H9 (cell line): ENCODE results near the gene PNPLA1. TPM values are rescaled to one million over a fixed set of nuclear protein-coding genes. Genes with fewer than 3 reads are reported as not detected.

Experiments
- DNase-seq: peaks from one replicate; pipeline ENCODE4 v3.0.0-alpha.2; 2017
- H2AFZ ChIP-seq: one replicate; pipeline ENCODE4 v1.6.1; 2013; ENCODE audit warnings: mild to moderate bottlenecking, low read length, control low read depth, moderate library complexity
- H2AK5ac ChIP-seq: 2 replicates; pipeline ENCODE4 v1.6.1; 2013; ENCODE audit warnings: low read length, control low read depth, mixed read lengths; ENCODE audit not compliant: insufficient read length
- H2BK120ac ChIP-seq: one replicate; pipeline ENCODE4 v1.6.1; 2013; ENCODE audit warnings: low read depth, mild to moderate bottlenecking, low read length, control low read depth, inconsistent platforms; ENCODE audit not compliant: poor library complexity, severe bottlenecking
- H2BK12ac ChIP-seq: 2 replicates; pipeline ENCODE4 v1.6.1; 2013; ENCODE audit warnings: low read length, control low read depth, mixed read lengths, low read depth; ENCODE audit not compliant: insufficient read length
- H2BK15ac ChIP-seq: 2 replicates; pipeline ENCODE4 v1.6.1; 2013; ENCODE audit warnings: low read depth, low read length, control low read depth
- H2BK20ac ChIP-seq: one replicate; pipeline ENCODE4 v1.6.1; 2013; ENCODE audit warnings: low read depth, mild to moderate bottlenecking, low read length, control low read depth, inconsistent platforms; ENCODE audit not compliant: poor library complexity, severe bottlenecking
- H2BK5ac ChIP-seq: 2 replicates; pipeline ENCODE4 v1.6.1; 2013; ENCODE audit warnings: low read length, control low read depth, mixed read lengths; ENCODE audit not compliant: insufficient read length
- H3K14ac ChIP-seq: 2 replicates; pipeline ENCODE4 v1.6.1; 2013; ENCODE audit warnings: low read length, control low read depth; ENCODE audit not compliant: insufficient read depth
- H3K18ac ChIP-seq: 2 replicates; pipeline ENCODE4 v1.6.1; 2013; ENCODE audit warnings: low read depth, mild to moderate bottlenecking, mixed read lengths, low read length, control low read depth; ENCODE audit not compliant: insufficient read length
- H3K23ac ChIP-seq: 2 replicates; pipeline ENCODE4 v1.6.1; 2013; ENCODE audit warnings: low read length, control low read depth, mixed read lengths, low read depth; ENCODE audit not compliant: insufficient read length
- H3K23me2 ChIP-seq: 2 replicates; pipeline ENCODE4 v1.6.1; 2013; ENCODE audit warnings: low read depth, mild to moderate bottlenecking, mixed read lengths, low read length, control low read depth; ENCODE audit not compliant: insufficient read length, poor library complexity, severe bottlenecking
- H3K27ac ChIP-seq: 2 replicates; pipeline ENCODE4 v1.5.1; 2013; ENCODE audit warnings: low read length, control low read depth, mixed read lengths, low read depth; ENCODE audit not compliant: insufficient read length
- H3K27me3 ChIP-seq: 2 replicates; pipeline ENCODE4 v1.6.1; 2013; ENCODE audit warnings: low read length, control low read depth, inconsistent platforms; ENCODE audit not compliant: insufficient read depth
- H3K4ac ChIP-seq: 2 replicates; pipeline ENCODE4 v1.6.1; 2013; ENCODE audit warnings: low read depth, mild to moderate bottlenecking, control low read depth, inconsistent platforms, low read length, moderate library complexity
- H3K4me1 ChIP-seq: 2 replicates; pipeline ENCODE4 v1.6.1; 2013; ENCODE audit warnings: low read length, control low read depth, inconsistent platforms; ENCODE audit not compliant: insufficient read depth
- H3K4me2 ChIP-seq: 2 replicates; pipeline ENCODE4 v1.6.1; 2013; ENCODE audit warnings: low read length, control low read depth, mixed read lengths; ENCODE audit not compliant: insufficient read length, insufficient read depth
- H3K56ac ChIP-seq: 2 replicates; pipeline ENCODE4 v1.6.1; 2013; ENCODE audit warnings: low read depth, mild to moderate bottlenecking, mixed read lengths, low read length, control low read depth; ENCODE audit not compliant: insufficient read length
- H3K79me1 ChIP-seq: 2 replicates; pipeline ENCODE4 v1.6.1; 2013; ENCODE audit warnings: low read depth, mild to moderate bottlenecking, moderate library complexity, low read length, control low read depth, inconsistent platforms; ENCODE audit not compliant: insufficient read depth, poor library complexity, severe bottlenecking
- H3K79me2 ChIP-seq: 2 replicates; pipeline ENCODE4 v1.6.1; 2013; ENCODE audit warnings: low read length, control low read depth, inconsistent platforms; ENCODE audit not compliant: insufficient read depth
- H3K9ac ChIP-seq: 2 replicates; pipeline ENCODE4 v1.6.1; 2013; ENCODE audit warnings: low read length, control low read depth, mixed read lengths; ENCODE audit not compliant: insufficient read length; ENCODE audit errors: extremely low read depth
- H3K9me3 ChIP-seq: one replicate; pipeline ENCODE4 v1.6.1; 2013; ENCODE audit warnings: low read depth, low read length, inconsistent platforms; ENCODE audit not compliant: control insufficient read depth
- H3T11ph ChIP-seq: one replicate; pipeline ENCODE4 v1.6.1; 2013; ENCODE audit warnings: mild to moderate bottlenecking, low read length, control low read depth, inconsistent platforms
- H4K20me1 ChIP-seq: one replicate; pipeline ENCODE4 v1.6.1; 2013; ENCODE audit not compliant: control insufficient read depth, insufficient read length, insufficient read depth
- H4K5ac ChIP-seq: 2 replicates; pipeline ENCODE4 v1.6.1; 2013; ENCODE audit warnings: low read depth, mild to moderate bottlenecking, mixed read lengths, low read length, control low read depth; ENCODE audit not compliant: insufficient read length
- H4K8ac ChIP-seq: replicated peaks from 2 replicates; pipeline ENCODE4 v1.6.1; 2013; ENCODE audit warnings: low read length, control low read depth, mixed read lengths, low read depth; ENCODE audit not compliant: insufficient read length
- H4K91ac ChIP-seq: 2 replicates; pipeline ENCODE4 v1.6.1; 2013; ENCODE audit warnings: low read depth, mild to moderate bottlenecking, moderate library complexity, mixed read lengths, low read length, control low read depth; ENCODE audit not compliant: insufficient read length
- H3K27ac Mint-ChIP-seq, 3 experiments: 2 replicates in 2 of 3; 3 replicates in 1 of 3; pipeline ENCODE4 v1.8.0; 2020 to 2021; ENCODE audit warnings: mixed read lengths in 3 of 3, mild to moderate bottlenecking in 1 of 3, moderate library complexity in 1 of 3
- H3K27me3 Mint-ChIP-seq: 2 replicates; pipeline ENCODE4 v1.8.0; 2021; ENCODE audit warnings: low read depth, mild to moderate bottlenecking, moderate library complexity, mixed read lengths
- H3K36me3 Mint-ChIP-seq, 3 experiments: 2 replicates in 2 of 3; 3 replicates in 1 of 3; pipeline ENCODE4 v1.8.0; 2020 to 2021; ENCODE audit warnings: low read depth in 3 of 3, mixed read lengths in 3 of 3; ENCODE audit not compliant: insufficient read depth in 1 of 3
- H3K4me1 Mint-ChIP-seq, 2 experiments: 2 replicates each; pipeline ENCODE4 v1.8.0; 2020; ENCODE audit warnings: mixed read lengths in 2 of 2
- H3K4me3 Mint-ChIP-seq, 2 experiments: 2 replicates in 1 of 2; 3 replicates in 1 of 2; pipeline ENCODE4 v1.8.0; 2020 to 2021; ENCODE audit warnings: mild to moderate bottlenecking in 2 of 2, mixed read lengths in 2 of 2, moderate library complexity in 1 of 2
- H3K9me3 Mint-ChIP-seq, 2 experiments: 2 replicates in 1 of 2; 3 replicates in 1 of 2; pipeline ENCODE4 v1.8.0; 2020; ENCODE audit warnings: mild to moderate bottlenecking in 2 of 2, mixed read lengths in 2 of 2, moderate library complexity in 1 of 2
- WGBS: extraction: QIAGEN DNeasy Blood & Tissue Kit; methylation state at CpG from one replicate; pipeline ENCODE4 v1.1.7; 2013; ENCODE audit warnings: missing lambda C conversion rate, low lambda C conversion rate, mixed read lengths; ENCODE audit not compliant: insufficient read length; ENCODE audit errors: extremely low coverage; 5-methylcytosine and 5-hydroxymethylcytosine counted together
- total RNA-seq: library from RNA; stranded (reverse); gene quantifications from 2 replicates; pipeline ENCODE4 v1.2.1, GENCODE V29; 2021
- TF ChIP-seq, protein P1 (sequence below): fragments of 200-600 bp; sonication (generic); conservative IDR thresholded peaks from 3 replicates; pipeline ENCODE4 v1.8.0; 2021; ENCODE audit warnings: antibody characterized with exemption, mild to moderate bottlenecking

PNPLA1 gene
- total RNA-seq, 1 experiment from 2014 or later = 0.09 TPM

DNA sequence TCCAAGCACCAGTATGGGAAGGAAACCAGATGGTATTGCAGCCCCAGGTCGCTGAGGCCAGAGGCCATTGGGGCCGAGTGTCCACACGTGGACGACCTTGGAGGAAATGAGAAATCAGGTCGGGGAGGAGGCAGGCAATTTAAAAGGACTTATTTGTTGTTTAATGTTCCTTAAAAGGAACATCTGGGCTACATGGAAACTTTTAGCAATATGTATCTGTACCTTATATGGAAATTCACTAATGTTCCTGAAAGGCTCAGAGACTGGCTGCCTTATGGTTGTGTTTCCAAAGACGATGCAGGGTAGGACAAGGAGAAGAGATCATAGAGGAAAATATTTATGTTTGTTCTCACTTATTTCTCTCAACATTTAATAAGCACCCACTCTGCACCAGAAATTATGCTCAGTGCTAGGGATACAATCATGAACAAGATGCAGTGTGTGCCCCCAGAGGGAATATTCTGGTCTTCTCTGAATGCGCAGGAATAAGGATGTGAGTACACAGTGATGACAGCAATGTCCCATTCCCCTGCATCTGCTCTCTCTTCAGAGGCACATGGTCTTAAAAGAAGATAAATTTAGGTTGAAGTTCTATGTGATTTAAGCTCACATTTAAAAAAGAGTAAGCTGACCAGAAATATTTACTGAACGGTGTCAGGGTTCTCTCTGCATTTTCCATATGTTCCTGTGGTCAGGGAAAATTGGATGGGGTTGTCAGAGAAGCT lies 63.5 kb downstream of the PNPLA1 start:
- Mint-ChIP-seq H3K9me3 (no peaks in the 10 kb centered on the region), H3K27me3 (peaks cover 25% of the 10 kb centered on the region), H3K27ac (no peak overlapping the region), H3K36me3 (no peaks in the 10 kb centered on the region), H3K4me3 (no peak overlapping the region), H3K4me1 (peaks cover 11 to 27% of the 10 kb centered on the region in 2 experiments)
- no peaks in the 10 kb centered on the region for H3K79me2 ChIP-seq
- no peaks in the 10 kb centered on the region for H3K27me3 ChIP-seq
- H3K23me2 ChIP-seq = no peaks in the 10 kb centered on the region
- H2BK15ac ChIP-seq = no peak overlapping the region
- H3K79me1 ChIP-seq = no peaks in the 10 kb centered on the region
- TF ChIP-seq, protein P1, sequence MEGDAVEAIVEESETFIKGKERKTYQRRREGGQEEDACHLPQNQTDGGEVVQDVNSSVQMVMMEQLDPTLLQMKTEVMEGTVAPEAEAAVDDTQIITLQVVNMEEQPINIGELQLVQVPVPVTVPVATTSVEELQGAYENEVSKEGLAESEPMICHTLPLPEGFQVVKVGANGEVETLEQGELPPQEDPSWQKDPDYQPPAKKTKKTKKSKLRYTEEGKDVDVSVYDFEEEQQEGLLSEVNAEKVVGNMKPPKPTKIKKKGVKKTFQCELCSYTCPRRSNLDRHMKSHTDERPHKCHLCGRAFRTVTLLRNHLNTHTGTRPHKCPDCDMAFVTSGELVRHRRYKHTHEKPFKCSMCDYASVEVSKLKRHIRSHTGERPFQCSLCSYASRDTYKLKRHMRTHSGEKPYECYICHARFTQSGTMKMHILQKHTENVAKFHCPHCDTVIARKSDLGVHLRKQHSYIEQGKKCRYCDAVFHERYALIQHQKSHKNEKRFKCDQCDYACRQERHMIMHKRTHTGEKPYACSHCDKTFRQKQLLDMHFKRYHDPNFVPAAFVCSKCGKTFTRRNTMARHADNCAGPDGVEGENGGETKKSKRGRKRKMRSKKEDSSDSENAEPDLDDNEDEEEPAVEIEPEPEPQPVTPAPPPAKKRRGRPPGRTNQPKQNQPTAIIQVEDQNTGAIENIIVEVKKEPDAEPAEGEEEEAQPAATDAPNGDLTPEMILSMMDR = no peak
- no peak overlapping the region for H3T11ph ChIP-seq
- no peak overlapping the region for H3K56ac ChIP-seq
- H3K4ac ChIP-seq = no peak overlapping the region
- H3K14ac ChIP-seq = no peak overlapping the region
- no peak overlapping the region for H3K9ac ChIP-seq
- no peak overlapping the region for H3K4me2 ChIP-seq
- H3K9me3 ChIP-seq = no peaks in the 10 kb centered on the region
- no peak overlapping the region for H2BK12ac ChIP-seq
- H3K27ac ChIP-seq = no peak overlapping the region
- no peak overlapping the region for H4K8ac ChIP-seq
- H2BK120ac ChIP-seq = no peak overlapping the region
- no peak overlapping the region for H4K91ac ChIP-seq
- no peak overlapping the region for H2AK5ac ChIP-seq
- DNase-seq = no peak
- H3K23ac ChIP-seq = no peak overlapping the region
- H3K18ac ChIP-seq = no peak overlapping the region
- no CpG with 5 or more reads among the region's 8 CpGs for WGBS
- no peaks in the 10 kb centered on the region for H4K20me1 ChIP-seq
- H4K5ac ChIP-seq = no peak overlapping the region
- H2AFZ ChIP-seq = no peak overlapping the region
- no peaks in the 10 kb centered on the region for H3K4me1 ChIP-seq
- H2BK5ac ChIP-seq = no peak overlapping the region
- H2BK20ac ChIP-seq = no peak overlapping the region
